ENCODE measurements around the gene CLCN2. TPM values are rescaled to one million over a fixed set of nuclear protein-coding genes. Genes with fewer than 3 reads are reported as not detected.
"Not testable (repeated sequence)": the region's sequence is repeated elsewhere in the genome, so short reads cannot be mapped to it uniquely, and the experiment has no call there.

CLCN2 gene
- polyA plus RNA-seq, 1 experiment, result 2.6 TPM

- TF ChIP-seq CTCF (IDR thresholded peaks at IDR 0.05; ENCODE audit: insufficient read depth, low read depth, low read length), result peak; percentile 64
- Histone ChIP-seq H3K36me3 (ENCODE audit: control insufficient read depth, insufficient read depth, low read length) (peaks cover 10% of the 10 kb centered on the region), H3K4me3 (ENCODE audit: low read depth, low read length) (no peak overlapping the region), H3K27me3 (ENCODE audit: control insufficient read depth, insufficient read depth, low read length) (no peaks in the 10 kb centered on the region)
- ChIA-PET POLR2A (interaction anchor here (0.6 kb wide), 1 partner anchor 23 kb away, joined by 3 read pairs; no protein-coding TSS in a partner anchor), CTCF (interaction anchor here (0.7 to 10.5 kb wide), 11 partner anchors 8 to 455 kb away, joined by 3 to 65 read pairs (median 5); partner anchors contain the start of gene FAM131A)
- DNase-seq (ENCODE audit: low read depth), result no peak
Observed at GRCh38 chr3:184345317-184346144, 15.9 kb downstream of the CLCN2 start.

DNA sequence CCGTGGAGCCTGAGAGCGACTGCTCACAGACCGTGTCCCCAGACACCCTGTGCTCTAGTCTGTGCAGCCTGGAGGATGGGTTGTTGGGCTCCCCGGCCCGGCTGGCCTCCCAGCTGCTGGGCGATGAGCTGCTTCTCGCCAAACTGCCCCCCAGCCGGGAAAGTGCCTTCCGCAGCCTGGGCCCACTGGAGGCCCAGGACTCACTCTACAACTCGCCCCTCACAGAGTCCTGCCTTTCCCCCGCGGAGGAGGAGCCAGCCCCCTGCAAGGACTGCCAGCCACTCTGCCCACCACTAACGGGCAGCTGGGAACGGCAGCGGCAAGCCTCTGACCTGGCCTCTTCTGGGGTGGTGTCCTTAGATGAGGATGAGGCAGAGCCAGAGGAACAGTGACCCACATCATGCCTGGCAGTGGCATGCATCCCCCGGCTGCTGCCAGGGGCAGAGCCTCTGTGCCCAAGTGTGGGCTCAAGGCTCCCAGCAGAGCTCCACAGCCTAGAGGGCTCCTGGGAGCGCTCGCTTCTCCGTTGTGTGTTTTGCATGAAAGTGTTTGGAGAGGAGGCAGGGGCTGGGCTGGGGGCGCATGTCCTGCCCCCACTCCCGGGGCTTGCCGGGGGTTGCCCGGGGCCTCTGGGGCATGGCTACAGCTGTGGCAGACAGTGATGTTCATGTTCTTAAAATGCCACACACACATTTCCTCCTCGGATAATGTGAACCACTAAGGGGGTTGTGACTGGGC is 16.7 kb downstream of the CLCN2 start:
- no peak for TF ChIP-seq CTCF (IDR thresholded peaks at IDR 0.05; ENCODE audit: insufficient read depth, low read depth, low read length)
- H3K4me3 ChIP-seq (ENCODE audit: low read depth, low read length), result no peak overlapping the region
- ChIA-PET CTCF (interaction anchor here (1.0 to 10.5 kb wide), 9 partner anchors 8 to 456 kb away, joined by 3 to 65 read pairs (median 5); partner anchors contain the start of gene FAM131A), POLR2A (no interaction called here)
- peaks cover 10% of the 10 kb centered on the region for H3K36me3 ChIP-seq (ENCODE audit: control insufficient read depth, insufficient read depth, low read length)
- no peak for DNase-seq (ENCODE audit: low read depth)
- no peaks in the 10 kb centered on the region for H3K27me3 ChIP-seq (ENCODE audit: control insufficient read depth, insufficient read depth, low read length)

DNA sequence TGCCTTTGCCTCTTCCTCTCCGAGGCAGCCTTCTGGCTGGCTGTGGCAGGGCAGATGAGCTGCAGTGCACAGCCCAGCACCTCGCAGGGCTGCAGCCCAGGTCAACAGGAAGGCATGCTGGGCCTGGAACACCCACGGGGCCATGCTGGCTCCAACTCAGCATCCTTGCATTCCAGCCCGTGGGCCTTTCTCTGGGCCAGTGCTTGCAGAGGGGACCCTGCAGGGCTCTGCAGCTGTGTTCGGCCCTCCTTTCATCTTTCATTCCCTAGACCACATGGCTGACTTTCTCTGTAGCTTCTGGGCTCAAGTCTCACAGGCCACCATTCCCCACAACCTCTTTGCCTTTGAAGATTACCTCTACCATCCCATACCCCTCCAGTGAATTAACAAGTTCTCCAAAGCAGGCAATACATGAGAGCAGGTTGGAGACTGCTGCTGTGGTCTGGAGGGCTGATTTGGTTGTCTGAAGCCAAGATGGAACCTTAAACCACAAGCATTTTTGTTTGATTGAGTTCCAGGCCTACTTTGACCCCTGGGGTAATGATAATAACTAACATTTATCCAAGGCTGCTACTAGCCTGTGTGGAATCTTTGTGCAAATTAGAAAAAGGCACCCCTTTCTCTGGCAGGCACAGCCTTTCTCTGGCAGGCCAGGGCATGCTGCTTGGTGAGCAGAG is 18.1 kb downstream of the CLCN2 start:
- no peak overlapping the region for H3K4me3 ChIP-seq (ENCODE audit: low read depth, low read length)
- ChIA-PET CTCF (interaction anchor here (10.5 kb wide), 1 partner anchor 11 kb away, joined by 65 read pairs; no protein-coding TSS in a partner anchor), POLR2A (interaction anchor here (0.6 to 0.7 kb wide), 2 partner anchors 15 to 328 kb away, joined by 8 to 20 read pairs; no protein-coding TSS in a partner anchor)
- H3K27me3 ChIP-seq (ENCODE audit: control insufficient read depth, insufficient read depth, low read length), result no peaks in the 10 kb centered on the region
- peaks cover 10% of the 10 kb centered on the region for H3K36me3 ChIP-seq (ENCODE audit: control insufficient read depth, insufficient read depth, low read length)
- TF ChIP-seq CTCF (IDR thresholded peaks at IDR 0.05; ENCODE audit: insufficient read depth, low read depth, low read length), result no peak
- DNase-seq (ENCODE audit: low read depth), result no peak

DNA sequence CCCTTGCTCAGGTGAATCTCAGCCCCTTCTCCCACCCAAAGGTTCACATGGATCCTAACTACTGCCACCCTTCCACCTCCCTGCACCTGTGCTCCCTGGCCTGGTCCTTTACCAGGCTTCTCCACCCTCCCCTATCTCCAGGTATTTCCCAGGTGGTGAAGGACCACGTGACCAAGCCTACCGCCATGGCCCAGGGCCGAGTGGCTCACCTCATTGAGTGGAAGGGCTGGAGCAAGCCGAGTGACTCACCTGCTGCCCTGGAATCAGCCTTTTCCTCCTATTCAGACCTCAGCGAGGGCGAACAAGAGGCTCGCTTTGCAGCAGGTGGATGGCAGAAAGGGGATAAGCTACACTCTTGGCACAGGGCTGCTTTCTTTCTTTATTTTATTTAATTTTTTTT is 19.5 kb downstream of the CLCN2 start:
- peaks cover 10% of the 10 kb centered on the region for H3K36me3 ChIP-seq (ENCODE audit: control insufficient read depth, insufficient read depth, low read length)
- H3K4me3 ChIP-seq (ENCODE audit: low read depth, low read length), result no peak overlapping the region
- no peak for TF ChIP-seq CTCF (IDR thresholded peaks at IDR 0.05; ENCODE audit: insufficient read depth, low read depth, low read length)
- CTCF ChIA-PET, result interaction anchor here (0.9 to 10.5 kb wide), 2 partner anchors 12 to 30 kb away, joined by 3 to 65 read pairs; no protein-coding TSS in a partner anchor
- no peaks in the 10 kb centered on the region for H3K27me3 ChIP-seq (ENCODE audit: control insufficient read depth, insufficient read depth, low read length)
- DNase-seq (ENCODE audit: low read depth), result no peak
- POLR2A ChIA-PET, result no interaction called here

DNA sequence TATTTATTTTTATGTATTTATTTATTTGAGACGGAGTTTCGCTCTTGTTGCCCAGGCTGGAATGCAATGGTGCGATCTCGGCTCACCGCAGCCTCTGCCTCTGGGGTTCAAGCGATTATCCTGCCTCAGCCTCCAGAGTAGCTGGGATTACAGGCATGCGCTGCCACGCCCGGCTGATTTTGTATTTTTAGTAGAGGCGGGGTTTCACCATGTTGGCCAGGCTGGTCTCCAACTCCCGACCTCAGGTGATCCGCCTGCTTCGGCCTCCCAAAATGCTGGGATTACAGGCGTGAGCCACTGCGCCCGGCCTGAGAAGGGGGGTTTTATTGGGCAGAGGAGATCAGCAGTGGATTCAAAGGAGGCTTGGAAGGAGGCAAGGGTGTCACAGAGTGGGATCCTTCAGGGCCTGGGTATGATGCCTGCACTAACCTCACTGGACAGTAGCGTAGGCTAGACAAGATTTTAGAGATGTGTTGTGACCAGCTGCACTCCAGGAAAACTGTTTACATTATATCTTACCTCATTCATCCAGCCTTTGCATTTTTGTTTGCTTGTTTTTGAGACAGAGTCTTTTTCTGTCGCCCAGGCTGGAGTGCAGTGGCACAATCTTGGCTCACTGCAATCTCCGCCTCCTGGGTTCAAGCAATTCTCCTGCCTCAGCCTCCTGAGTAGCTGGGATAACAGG is 21.8 kb downstream of the CLCN2 start:
- H3K36me3 ChIP-seq (ENCODE audit: control insufficient read depth, insufficient read depth, low read length), result peaks cover 14% of the 10 kb centered on the region
- DNase-seq (ENCODE audit: low read depth); H3K27me3 ChIP-seq (ENCODE audit: control insufficient read depth, insufficient read depth, low read length); H3K4me3 ChIP-seq (ENCODE audit: low read depth, low read length); POLR2A ChIA-PET: not testable (repeated sequence)
- CTCF ChIA-PET, result interaction anchor here (0.8 to 10.5 kb wide), 4 partner anchors 15 to 221 kb away, joined by 3 to 65 read pairs (median 3); no protein-coding TSS in a partner anchor
